GM23338 (cell line): ENCODE measurements around the gene WWC1. TPM values are rescaled to one million over a fixed set of nuclear protein-coding genes. Genes with fewer than 3 reads are reported as not detected.
A peak's percentile ranks its signal among the peaks of the same experiment; 100 is the strongest.

Experiments
- ATAC-seq: fragments of 200-7000 bp; cut with Tn5 transposase; 3 replicates; pipeline ENCODE4 v1.9.1; 2020
- DNase-seq: peaks from one replicate; pipeline ENCODE4 v3.0.0-alpha.2; 2015; ENCODE audit warnings: low spot score
- H2AFZ ChIP-seq: fragments of 200-600 bp; sonication (generic); 2 replicates; pipeline ENCODE4 v1.8.0; 2016; ENCODE audit warnings: antibody characterized with exemption, mild to moderate bottlenecking, moderate library complexity
- H3F3A ChIP-seq: fragments of 200-600 bp; sonication (generic); replicated peaks from 2 replicates; pipeline ENCODE4 v1.8.0; 2017; ENCODE audit warnings: antibody characterized with exemption, mixed run types, low read depth
- H3K27ac ChIP-seq: fragments of 200-600 bp; sonication (generic); 2 replicates; pipeline ENCODE4 v1.6.1; 2016; ENCODE audit warnings: low read depth
- H3K27me3 ChIP-seq: fragments of 200-600 bp; sonication (generic); 2 replicates; pipeline ENCODE4 v1.8.0; 2016; ENCODE audit warnings: mild to moderate bottlenecking, mixed run types, moderate library complexity; ENCODE audit not compliant: insufficient read depth
- H3K36me3 ChIP-seq: fragments of 200-600 bp; sonication (generic); 2 replicates; pipeline ENCODE4 v1.8.0; 2016; ENCODE audit warnings: mild to moderate bottlenecking; ENCODE audit not compliant: insufficient read depth
- H3K4me1 ChIP-seq: fragments of 200-600 bp; sonication (generic); 2 replicates; pipeline ENCODE4 v1.8.0; 2016; ENCODE audit warnings: mild to moderate bottlenecking, moderate library complexity; ENCODE audit not compliant: insufficient read depth
- H3K4me2 ChIP-seq: fragments of 200-600 bp; sonication (generic); 2 replicates; pipeline ENCODE4 v1.7.1; 2017; ENCODE audit warnings: mixed run types
- H3K4me3 ChIP-seq: fragments of 200-600 bp; sonication (generic); 2 replicates; pipeline ENCODE4 v1.6.1; 2016; ENCODE audit warnings: mixed run types
- H3K79me2 ChIP-seq: fragments of 200-600 bp; sonication (generic); replicated peaks from 2 replicates; pipeline ENCODE4 v1.8.0; 2017; ENCODE audit warnings: mild to moderate bottlenecking; ENCODE audit not compliant: insufficient read depth
- H3K9me2 ChIP-seq: fragments of 200-600 bp; sonication (generic); 2 replicates; pipeline ENCODE4 v1.8.0; 2017; ENCODE audit not compliant: insufficient read depth
- H4K20me1 ChIP-seq: fragments of 200-600 bp; sonication (generic); replicated peaks from 2 replicates; pipeline ENCODE4 v1.8.0; 2017; ENCODE audit warnings: mild to moderate bottlenecking; ENCODE audit not compliant: insufficient read depth
- H3K27ac Mint-ChIP-seq: 2 replicates; pipeline ENCODE4 v1.8.0; 2020; ENCODE audit warnings: inconsistent platforms, mild to moderate bottlenecking, moderate library complexity, mixed read lengths
- H3K27me3 Mint-ChIP-seq: 3 replicates; pipeline ENCODE4 v1.8.0; 2022; ENCODE audit warnings: low read depth, mild to moderate bottlenecking, moderate library complexity, mixed read lengths, inconsistent platforms; ENCODE audit not compliant: insufficient read depth, poor library complexity
- H3K36me3 Mint-ChIP-seq: 3 replicates; pipeline ENCODE4 v1.8.0; 2021; ENCODE audit warnings: low read depth, mild to moderate bottlenecking, inconsistent platforms, moderate library complexity, mixed read lengths
- H3K4me1 Mint-ChIP-seq: 3 replicates; pipeline ENCODE4 v1.8.0; 2020; ENCODE audit warnings: mild to moderate bottlenecking, inconsistent platforms, mixed read lengths
- H3K4me3 Mint-ChIP-seq: 3 replicates; pipeline ENCODE4 v1.8.0; 2021; ENCODE audit warnings: moderate library complexity, mild to moderate bottlenecking, inconsistent platforms, mixed read lengths
- H3K9me3 Mint-ChIP-seq: 3 replicates; pipeline ENCODE4 v1.8.0; 2020; ENCODE audit warnings: moderate library complexity, mild to moderate bottlenecking, inconsistent platforms, mixed read lengths
- CTCF ChIP-seq, 2 experiments: fragments of 200-600 bp in 1 of 2; sonication (generic) in 1 of 2; conservative IDR thresholded peaks; 2 replicates each; pipeline versions ENCODE4 v1.5.1 to v1.6.1; 2016 to 2017; ENCODE audit warnings: antibody characterized with exemption in 2 of 2, low read depth in 2 of 2, mild to moderate bottlenecking in 2 of 2, moderate library complexity in 1 of 2
- EZH2phosphoT487 ChIP-seq: fragments of 200-600 bp; sonication (generic); IDR thresholded peaks from one replicate; pipeline ENCODE4 v1.8.1; 2018; ENCODE audit warnings: antibody characterized with exemption; ENCODE audit not compliant: unreplicated experiment
- JUNB ChIP-seq: IDR thresholded peaks from one replicate; pipeline ENCODE4 v1.6.1; 2016; ENCODE audit warnings: antibody characterized with exemption; ENCODE audit not compliant: unreplicated experiment
- NANOG ChIP-seq: IDR thresholded peaks from 2 replicates; pipeline ENCODE4 v1.6.1; 2016; ENCODE audit warnings: antibody characterized with exemption, borderline replicate concordance
- ZNF114 ChIP-seq: fragments of 250-450 bp; sonication (Bioruptor Pico); IDR thresholded peaks from 2 replicates; pipeline ENCODE4 v1.5.0; 2020; ENCODE audit warnings: mild to moderate bottlenecking, moderate library complexity
- ZNF331 ChIP-seq: fragments of 250-450 bp; sonication (Bioruptor Pico); IDR thresholded peaks from 2 replicates; pipeline ENCODE4 v1.5.0; 2020; ENCODE audit warnings: low read depth, mild to moderate bottlenecking, moderate library complexity
- polyA plus RNA-seq: library from polyadenylated mRNA; unstranded; fragments of >200 nt; fragmentation: Nextera tagmentation; extraction: Ambion mirVana; gene quantifications from 2 replicates; pipeline ENCODE4 v1.2.1, GENCODE V29; 2016
- total RNA-seq: library from RNA; depleted of rRNA; stranded (reverse); fragments of >200 nt; shearing (Covaris generic); gene quantifications from 2 replicates; pipeline ENCODE4 v1.2.3, GENCODE V29; 2014
- TF ChIP-seq, protein P1 (sequence below): fragments of 250-450 bp; sonication (Bioruptor Pico); IDR thresholded peaks from 2 replicates; pipeline ENCODE4 v1.5.0; 2020; ENCODE audit warnings: mild to moderate bottlenecking, moderate library complexity
- TF ChIP-seq, protein P2 (sequence below): IDR thresholded peaks from one replicate; pipeline ENCODE4 v1.6.1; 2018; ENCODE audit warnings: antibody characterized with exemption; ENCODE audit not compliant: unreplicated experiment
- TF ChIP-seq, protein P3 (sequence below): IDR thresholded peaks from 2 replicates; pipeline ENCODE4 v1.6.1; 2016; ENCODE audit warnings: antibody characterized with exemption

WWC1 gene
- total and polyA plus RNA-seq, 2 experiments from 2014 or later: 25.4 to 27.8 TPM

DNA sequence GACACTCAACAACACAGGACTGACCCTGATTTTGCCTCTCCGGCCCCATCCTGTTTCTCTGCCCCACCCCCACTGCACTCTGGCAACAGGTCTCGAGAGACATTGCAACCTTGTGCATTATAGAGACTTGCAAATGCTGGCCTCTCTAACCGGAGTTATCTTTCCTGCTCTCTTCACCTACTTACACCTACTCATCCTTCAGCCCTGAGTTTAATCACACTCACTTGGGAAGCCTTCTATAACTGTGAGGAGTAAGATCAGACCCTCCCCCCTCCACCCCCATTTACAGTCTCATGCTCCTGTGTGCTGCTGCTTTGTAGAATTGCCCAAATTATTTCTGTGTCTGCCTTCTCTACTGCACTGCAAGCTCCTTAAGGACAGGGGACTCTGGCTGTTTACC is 42.8 kb downstream of the WWC1 start:
- Mint-ChIP-seq H3K4me3 (peak overlapping the region; percentile 51), H3K27ac (peak overlapping the region; percentile 93), H3K36me3 (no peaks in the 10 kb centered on the region), H3K4me1 (peaks cover 81% of the 10 kb centered on the region), H3K27me3 (peaks cover 15% of the 10 kb centered on the region), H3K9me3 (no peaks in the 10 kb centered on the region)
- peaks cover 12% of the 10 kb centered on the region; the same call in 1 of the 2 replicates for H4K20me1 ChIP-seq
- H3K27me3 ChIP-seq: no peaks in the 10 kb centered on the region
- DNase-seq (peak; percentile 73), ATAC-seq (peak; percentile 52)
- TF ChIP-seq ZNF114: no peak
- peaks cover 64% of the 10 kb centered on the region for H3K4me1 ChIP-seq
- peak overlapping the region; percentile 63 for H3K4me2 ChIP-seq
- H3K4me3 ChIP-seq: peak overlapping the region; percentile 35
- peaks cover 61% of the 10 kb centered on the region for H3K79me2 ChIP-seq
- H3K9me2 ChIP-seq: no peaks in the 10 kb centered on the region
- H3K36me3 ChIP-seq: no peaks in the 10 kb centered on the region
- peak overlapping the region; percentile 96 for H3K27ac ChIP-seq
- H3F3A ChIP-seq: 0 out of 2 replicates have a peak, but pooled peaks cover 3% of the 10 kb centered on the region
- no peak overlapping the region for H2AFZ ChIP-seq

DNA sequence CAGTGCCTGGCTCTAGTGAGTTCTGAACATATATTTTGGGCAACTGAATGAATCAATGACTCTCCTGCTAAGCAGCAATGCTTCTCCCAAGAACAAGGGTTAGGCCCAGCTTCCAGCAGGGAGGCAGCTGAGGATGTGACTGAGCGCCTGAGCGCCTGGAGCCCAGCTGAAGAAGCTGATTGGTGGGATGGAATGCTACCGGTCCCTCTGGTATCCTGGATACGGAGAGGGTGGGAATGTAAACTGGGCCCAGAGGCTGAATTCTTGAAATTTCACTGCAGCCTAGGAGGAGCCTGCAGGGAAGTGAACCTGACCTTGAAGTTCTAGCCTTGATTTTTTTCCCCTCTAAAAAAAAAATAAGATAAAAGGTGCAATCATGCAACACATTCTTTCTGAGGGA is 43.2 kb downstream of the WWC1 start:
- Mint-ChIP-seq H3K4me1 (peaks cover 81% of the 10 kb centered on the region), H3K36me3 (no peaks in the 10 kb centered on the region), H3K4me3 (peak overlapping the region; percentile 51), H3K27me3 (peaks cover 15% of the 10 kb centered on the region), H3K27ac (peak overlapping the region; percentile 93), H3K9me3 (no peaks in the 10 kb centered on the region)
- Histone ChIP-seq H3K27ac (peak overlapping the region; percentile 96), H3K4me3 (peak overlapping the region; percentile 35), H3K79me2 (peaks cover 65% of the 10 kb centered on the region), H3K9me2 (no peaks in the 10 kb centered on the region), H2AFZ (no peak overlapping the region), H3K36me3 (no peaks in the 10 kb centered on the region), H4K20me1 (peaks cover 12% of the 10 kb centered on the region; the same call in 1 of the 2 replicates), H3K4me1 (peaks cover 63% of the 10 kb centered on the region), H3K27me3 (no peaks in the 10 kb centered on the region), H3K4me2 (peak overlapping the region; percentile 63), H3F3A (0 out of 2 replicates have a peak, but pooled peaks cover 3% of the 10 kb centered on the region)
- ATAC-seq (peak; percentile 95), DNase-seq (peak; percentile 97)
- no peak for TF ChIP-seq CTCF (conservative IDR thresholded peaks at IDR 0.05; ENCODE audit: low read depth in 2 of 2)
- TF ChIP-seq, protein P1, sequence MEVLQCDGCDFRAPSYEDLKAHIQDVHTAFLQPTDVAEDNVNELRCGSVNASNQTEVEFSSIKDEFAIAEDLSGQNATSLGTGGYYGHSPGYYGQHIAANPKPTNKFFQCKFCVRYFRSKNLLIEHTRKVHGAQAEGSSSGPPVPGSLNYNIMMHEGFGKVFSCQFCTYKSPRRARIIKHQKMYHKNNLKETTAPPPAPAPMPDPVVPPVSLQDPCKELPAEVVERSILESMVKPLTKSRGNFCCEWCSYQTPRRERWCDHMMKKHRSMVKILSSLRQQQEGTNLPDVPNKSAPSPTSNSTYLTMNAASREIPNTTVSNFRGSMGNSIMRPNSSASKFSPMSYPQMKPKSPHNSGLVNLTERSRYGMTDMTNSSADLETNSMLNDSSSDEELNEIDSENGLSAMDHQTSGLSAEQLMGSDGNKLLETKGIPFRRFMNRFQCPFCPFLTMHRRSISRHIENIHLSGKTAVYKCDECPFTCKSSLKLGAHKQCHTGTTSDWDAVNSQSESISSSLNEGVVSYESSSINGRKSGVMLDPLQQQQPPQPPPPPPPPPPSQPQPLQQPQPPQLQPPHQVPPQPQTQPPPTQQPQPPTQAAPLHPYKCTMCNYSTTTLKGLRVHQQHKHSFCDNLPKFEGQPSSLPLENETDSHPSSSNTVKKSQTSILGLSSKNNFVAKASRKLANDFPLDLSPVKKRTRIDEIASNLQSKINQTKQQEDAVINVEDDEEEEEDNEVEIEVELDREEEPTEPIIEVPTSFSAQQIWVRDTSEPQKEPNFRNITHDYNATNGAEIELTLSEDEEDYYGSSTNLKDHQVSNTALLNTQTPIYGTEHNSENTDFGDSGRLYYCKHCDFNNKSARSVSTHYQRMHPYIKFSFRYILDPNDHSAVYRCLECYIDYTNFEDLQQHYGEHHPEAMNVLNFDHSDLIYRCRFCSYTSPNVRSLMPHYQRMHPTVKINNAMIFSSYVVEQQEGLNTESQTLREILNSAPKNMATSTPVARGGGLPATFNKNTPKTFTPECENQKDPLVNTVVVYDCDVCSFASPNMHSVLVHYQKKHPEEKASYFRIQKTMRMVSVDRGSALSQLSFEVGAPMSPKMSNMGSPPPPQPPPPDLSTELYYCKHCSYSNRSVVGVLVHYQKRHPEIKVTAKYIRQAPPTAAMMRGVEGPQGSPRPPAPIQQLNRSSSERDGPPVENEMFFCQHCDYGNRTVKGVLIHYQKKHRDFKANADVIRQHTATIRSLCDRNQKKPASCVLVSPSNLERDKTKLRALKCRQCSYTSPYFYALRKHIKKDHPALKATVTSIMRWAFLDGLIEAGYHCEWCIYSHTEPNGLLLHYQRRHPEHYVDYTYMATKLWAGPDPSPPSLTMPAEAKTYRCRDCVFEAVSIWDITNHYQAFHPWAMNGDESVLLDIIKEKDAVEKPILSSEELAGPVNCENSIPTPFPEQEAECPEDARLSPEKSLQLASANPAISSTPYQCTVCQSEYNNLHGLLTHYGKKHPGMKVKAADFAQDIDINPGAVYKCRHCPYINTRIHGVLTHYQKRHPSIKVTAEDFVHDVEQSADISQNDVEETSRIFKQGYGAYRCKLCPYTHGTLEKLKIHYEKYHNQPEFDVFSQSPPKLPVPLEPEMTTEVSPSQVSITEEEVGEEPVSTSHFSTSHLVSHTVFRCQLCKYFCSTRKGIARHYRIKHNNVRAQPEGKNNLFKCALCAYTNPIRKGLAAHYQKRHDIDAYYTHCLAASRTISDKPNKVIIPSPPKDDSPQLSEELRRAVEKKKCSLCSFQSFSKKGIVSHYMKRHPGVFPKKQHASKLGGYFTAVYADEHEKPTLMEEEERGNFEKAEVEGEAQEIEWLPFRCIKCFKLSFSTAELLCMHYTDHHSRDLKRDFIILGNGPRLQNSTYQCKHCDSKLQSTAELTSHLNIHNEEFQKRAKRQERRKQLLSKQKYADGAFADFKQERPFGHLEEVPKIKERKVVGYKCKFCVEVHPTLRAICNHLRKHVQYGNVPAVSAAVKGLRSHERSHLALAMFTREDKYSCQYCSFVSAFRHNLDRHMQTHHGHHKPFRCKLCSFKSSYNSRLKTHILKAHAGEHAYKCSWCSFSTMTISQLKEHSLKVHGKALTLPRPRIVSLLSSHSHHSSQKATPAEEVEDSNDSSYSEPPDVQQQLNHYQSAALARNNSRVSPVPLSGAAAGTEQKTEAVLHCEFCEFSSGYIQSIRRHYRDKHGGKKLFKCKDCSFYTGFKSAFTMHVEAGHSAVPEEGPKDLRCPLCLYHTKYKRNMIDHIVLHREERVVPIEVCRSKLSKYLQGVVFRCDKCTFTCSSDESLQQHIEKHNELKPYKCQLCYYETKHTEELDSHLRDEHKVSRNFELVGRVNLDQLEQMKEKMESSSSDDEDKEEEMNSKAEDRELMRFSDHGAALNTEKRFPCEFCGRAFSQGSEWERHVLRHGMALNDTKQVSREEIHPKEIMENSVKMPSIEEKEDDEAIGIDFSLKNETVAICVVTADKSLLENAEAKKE (CRISPR knock-in tag): no peak
- TF ChIP-seq ZNF331 (CRISPR knock-in tag): no peak
- TF ChIP-seq EZH2phosphoT487: no peak
- no peak for TF ChIP-seq NANOG
- no peak for TF ChIP-seq JUNB
- TF ChIP-seq, protein P2, sequence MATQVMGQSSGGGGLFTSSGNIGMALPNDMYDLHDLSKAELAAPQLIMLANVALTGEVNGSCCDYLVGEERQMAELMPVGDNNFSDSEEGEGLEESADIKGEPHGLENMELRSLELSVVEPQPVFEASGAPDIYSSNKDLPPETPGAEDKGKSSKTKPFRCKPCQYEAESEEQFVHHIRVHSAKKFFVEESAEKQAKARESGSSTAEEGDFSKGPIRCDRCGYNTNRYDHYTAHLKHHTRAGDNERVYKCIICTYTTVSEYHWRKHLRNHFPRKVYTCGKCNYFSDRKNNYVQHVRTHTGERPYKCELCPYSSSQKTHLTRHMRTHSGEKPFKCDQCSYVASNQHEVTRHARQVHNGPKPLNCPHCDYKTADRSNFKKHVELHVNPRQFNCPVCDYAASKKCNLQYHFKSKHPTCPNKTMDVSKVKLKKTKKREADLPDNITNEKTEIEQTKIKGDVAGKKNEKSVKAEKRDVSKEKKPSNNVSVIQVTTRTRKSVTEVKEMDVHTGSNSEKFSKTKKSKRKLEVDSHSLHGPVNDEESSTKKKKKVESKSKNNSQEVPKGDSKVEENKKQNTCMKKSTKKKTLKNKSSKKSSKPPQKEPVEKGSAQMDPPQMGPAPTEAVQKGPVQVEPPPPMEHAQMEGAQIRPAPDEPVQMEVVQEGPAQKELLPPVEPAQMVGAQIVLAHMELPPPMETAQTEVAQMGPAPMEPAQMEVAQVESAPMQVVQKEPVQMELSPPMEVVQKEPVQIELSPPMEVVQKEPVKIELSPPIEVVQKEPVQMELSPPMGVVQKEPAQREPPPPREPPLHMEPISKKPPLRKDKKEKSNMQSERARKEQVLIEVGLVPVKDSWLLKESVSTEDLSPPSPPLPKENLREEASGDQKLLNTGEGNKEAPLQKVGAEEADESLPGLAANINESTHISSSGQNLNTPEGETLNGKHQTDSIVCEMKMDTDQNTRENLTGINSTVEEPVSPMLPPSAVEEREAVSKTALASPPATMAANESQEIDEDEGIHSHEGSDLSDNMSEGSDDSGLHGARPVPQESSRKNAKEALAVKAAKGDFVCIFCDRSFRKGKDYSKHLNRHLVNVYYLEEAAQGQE: no peak
- TF ChIP-seq, protein P3, sequence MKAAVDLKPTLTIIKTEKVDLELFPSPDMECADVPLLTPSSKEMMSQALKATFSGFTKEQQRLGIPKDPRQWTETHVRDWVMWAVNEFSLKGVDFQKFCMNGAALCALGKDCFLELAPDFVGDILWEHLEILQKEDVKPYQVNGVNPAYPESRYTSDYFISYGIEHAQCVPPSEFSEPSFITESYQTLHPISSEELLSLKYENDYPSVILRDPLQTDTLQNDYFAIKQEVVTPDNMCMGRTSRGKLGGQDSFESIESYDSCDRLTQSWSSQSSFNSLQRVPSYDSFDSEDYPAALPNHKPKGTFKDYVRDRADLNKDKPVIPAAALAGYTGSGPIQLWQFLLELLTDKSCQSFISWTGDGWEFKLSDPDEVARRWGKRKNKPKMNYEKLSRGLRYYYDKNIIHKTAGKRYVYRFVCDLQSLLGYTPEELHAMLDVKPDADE: no peak
